ENCODE data around the gene HDAC9. TPM values are rescaled to one million over a fixed set of nuclear protein-coding genes. Genes with fewer than 3 reads are reported as not detected.

Gene HDAC9
- total RNA-seq, 1 experiment from 2014 or later: 7.7 TPM

DNA sequence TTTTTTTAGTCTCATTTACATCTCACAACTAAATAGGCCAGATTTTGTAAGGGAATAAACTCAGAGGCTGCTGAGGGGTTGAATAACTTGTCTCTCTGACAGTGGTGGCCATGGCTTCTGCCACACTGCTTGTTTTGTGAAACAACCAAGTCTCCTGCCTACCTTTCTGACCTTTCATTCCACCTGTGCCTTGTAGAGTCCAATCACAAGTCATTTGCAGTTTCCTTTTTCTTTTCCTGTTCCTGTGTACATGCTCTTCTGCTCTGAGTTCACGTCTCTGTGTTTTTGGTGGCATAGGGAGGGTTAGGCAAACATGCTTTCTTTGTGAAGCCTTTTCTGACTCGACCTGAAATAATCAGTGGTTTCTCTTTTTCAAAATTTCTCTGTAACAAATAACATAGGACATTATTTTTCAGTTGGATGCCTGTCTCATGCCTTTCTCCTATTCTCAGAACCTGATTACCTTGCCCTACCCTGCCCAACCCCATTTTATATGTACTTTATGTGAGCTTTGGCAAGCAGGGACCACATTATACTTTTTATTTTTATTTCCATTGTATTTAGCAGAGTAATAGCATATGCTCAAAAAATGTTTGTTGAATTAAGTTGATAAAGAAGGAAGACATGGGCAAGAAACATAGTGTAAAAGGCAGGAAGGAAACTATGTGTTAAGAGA is 81.7 kb downstream of the HDAC9 start:
- no peak overlapping the region for H3K4me2 ChIP-seq (ENCODE audit: insufficient read depth, insufficient read length, low read length)
- H3K23me2 ChIP-seq (ENCODE audit: insufficient read length, low read depth, low read length, poor library complexity, severe bottlenecking): no peaks in the 10 kb centered on the region
- H3K56ac ChIP-seq (ENCODE audit: insufficient read length, low read depth, low read length): no peak overlapping the region
- no peak overlapping the region for H2BK5ac ChIP-seq (ENCODE audit: insufficient read length, low read length)
- H2BK20ac ChIP-seq (ENCODE audit: low read depth, low read length, poor library complexity, severe bottlenecking): no peak overlapping the region
- no peaks in the 10 kb centered on the region for H3K79me2 ChIP-seq (ENCODE audit: insufficient read depth, low read length)
- no CpG with 5 or more reads among the region's 2 CpGs for WGBS (ENCODE audit: extremely low coverage, insufficient read length, low lambda C conversion rate)
- no peak overlapping the region for H3K18ac ChIP-seq (ENCODE audit: insufficient read length, low read depth, low read length)
- no peaks in the 10 kb centered on the region for H3K36me3 Mint-ChIP-seq (ENCODE audit: insufficient read depth in 1 of 3, low read depth in 3 of 3)
- H2BK15ac ChIP-seq (ENCODE audit: low read depth, low read length): no peak overlapping the region
- no peak overlapping the region for H3K23ac ChIP-seq (ENCODE audit: insufficient read length, low read depth, low read length)
- no peak overlapping the region for H3K9ac ChIP-seq (ENCODE audit: extremely low read depth, insufficient read length, low read length)
- no peaks in the 10 kb centered on the region for H3K79me1 ChIP-seq (ENCODE audit: insufficient read depth, low read depth, low read length, poor library complexity, severe bottlenecking)
- no peak overlapping the region for H3K14ac ChIP-seq (ENCODE audit: insufficient read depth, low read length)
- no peak overlapping the region for H3K4ac ChIP-seq (ENCODE audit: low read depth, low read length)
- H2BK120ac ChIP-seq (ENCODE audit: low read depth, low read length, poor library complexity, severe bottlenecking): no peak overlapping the region
- H2AK5ac ChIP-seq (ENCODE audit: insufficient read length, low read length): no peak overlapping the region
- no peak overlapping the region for H3T11ph ChIP-seq (ENCODE audit: low read length)
- H3K27me3 ChIP-seq (ENCODE audit: insufficient read depth, low read length): no peaks in the 10 kb centered on the region
- no peak for DNase-seq
- H3K27me3 Mint-ChIP-seq (ENCODE audit: low read depth): no peaks in the 10 kb centered on the region
- TF ChIP-seq, protein P1, sequence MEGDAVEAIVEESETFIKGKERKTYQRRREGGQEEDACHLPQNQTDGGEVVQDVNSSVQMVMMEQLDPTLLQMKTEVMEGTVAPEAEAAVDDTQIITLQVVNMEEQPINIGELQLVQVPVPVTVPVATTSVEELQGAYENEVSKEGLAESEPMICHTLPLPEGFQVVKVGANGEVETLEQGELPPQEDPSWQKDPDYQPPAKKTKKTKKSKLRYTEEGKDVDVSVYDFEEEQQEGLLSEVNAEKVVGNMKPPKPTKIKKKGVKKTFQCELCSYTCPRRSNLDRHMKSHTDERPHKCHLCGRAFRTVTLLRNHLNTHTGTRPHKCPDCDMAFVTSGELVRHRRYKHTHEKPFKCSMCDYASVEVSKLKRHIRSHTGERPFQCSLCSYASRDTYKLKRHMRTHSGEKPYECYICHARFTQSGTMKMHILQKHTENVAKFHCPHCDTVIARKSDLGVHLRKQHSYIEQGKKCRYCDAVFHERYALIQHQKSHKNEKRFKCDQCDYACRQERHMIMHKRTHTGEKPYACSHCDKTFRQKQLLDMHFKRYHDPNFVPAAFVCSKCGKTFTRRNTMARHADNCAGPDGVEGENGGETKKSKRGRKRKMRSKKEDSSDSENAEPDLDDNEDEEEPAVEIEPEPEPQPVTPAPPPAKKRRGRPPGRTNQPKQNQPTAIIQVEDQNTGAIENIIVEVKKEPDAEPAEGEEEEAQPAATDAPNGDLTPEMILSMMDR (conservative IDR thresholded peaks at IDR 0.05): no peak
- H2BK12ac ChIP-seq (ENCODE audit: insufficient read length, low read depth, low read length): no peak overlapping the region
- H3K4me1 Mint-ChIP-seq: peaks cover 4 to 5% of the 10 kb centered on the region in 2 experiments; a peak in 3 of 4 replicates
- H3K9me3 ChIP-seq (ENCODE audit: control insufficient read depth, low read depth, low read length): no peaks in the 10 kb centered on the region
- no peak overlapping the region for H4K5ac ChIP-seq (ENCODE audit: insufficient read length, low read depth, low read length)
- no peak overlapping the region for H3K27ac ChIP-seq (ENCODE audit: insufficient read length, low read depth, low read length)
- H2AFZ ChIP-seq (ENCODE audit: low read length): no peak overlapping the region
- no peaks in the 10 kb centered on the region for H3K9me3 Mint-ChIP-seq
- H3K4me1 ChIP-seq (ENCODE audit: insufficient read depth, low read length): no peaks in the 10 kb centered on the region
- no peak overlapping the region for H4K8ac ChIP-seq (replicated peaks; ENCODE audit: insufficient read length, low read depth, low read length)
- no peak overlapping the region for H4K91ac ChIP-seq (ENCODE audit: insufficient read length, low read depth, low read length)
- H3K4me3 Mint-ChIP-seq: no peak overlapping the region
- H3K27ac Mint-ChIP-seq: no peak overlapping the region
- no peaks in the 10 kb centered on the region for H4K20me1 ChIP-seq (ENCODE audit: control insufficient read depth, insufficient read depth, insufficient read length)

All from H9 (cell line).